Esophagus squamous epithelium (tissue), 5 donors: Measurements from ENCODE around the gene ECM2. TPM values are rescaled to one million over a fixed set of nuclear protein-coding genes. Genes with fewer than 3 reads are reported as not detected.

Source experiments
- DNase-seq: peaks from one replicate; lab custom pipeline; 2025; lab: John Stamatoyannopoulos, UW
- H3K27ac ChIP-seq, 4 donors: fragments of 200-600 bp; sonication (generic); one replicate each; pipeline ENCODE4 v1.5.1; 2016 to 2019; ENCODE audit warnings: mild to moderate bottlenecking in 1 of 4
- H3K27me3 ChIP-seq, 4 donors: fragments of 200-600 bp; sonication (generic); 1 replicate in 3 of 4; 2 replicates in 1 of 4; pipeline versions ENCODE4 v1.5.1 to v1.6.0; 2017 to 2021; ENCODE audit warnings: antibody characterized with exemption in 1 of 4
- H3K36me3 ChIP-seq, 3 donors: fragments of 200-600 bp; sonication (generic); one replicate each; pipeline ENCODE4 v1.5.1; 2016 to 2019
- H3K4me1 ChIP-seq, 3 donors: fragments of 200-600 bp; sonication (generic); one replicate each; pipeline ENCODE4 v1.5.1; 2017 to 2019
- H3K4me3 ChIP-seq, 4 donors: fragments of 200-600 bp; sonication (generic); 1 replicate in 3 of 4; 2 replicates in 1 of 4; pipeline ENCODE4 v1.5.1; 2016 to 2019; ENCODE audit warnings: mild to moderate bottlenecking in 2 of 4, moderate library complexity in 1 of 4
- H3K9me3 ChIP-seq, 3 donors: fragments of 200-600 bp; sonication (generic); one replicate each; pipeline ENCODE4 v1.5.1; 2016 to 2019
- POLR2A ChIP-seq, 4 donors: fragments of 450-650 bp; IDR thresholded peaks; one replicate each; pipeline ENCODE4 v1.6.1; 2017; ENCODE audit warnings: antibody characterized with exemption in 4 of 4, mild to moderate bottlenecking in 4 of 4, moderate library complexity in 3 of 4
- WGBS, 2 donors: methylation state at CpG; one replicate each; pipeline ENCODE4 v1.1.5; 2018; 5-methylcytosine and 5-hydroxymethylcytosine counted together
- intact Hi-C: fragments of 100-400 bp; cut with DNase I; formaldehyde crosslinking; loops from one replicate; pipeline ENCODE4 v1.15.0; 2022
- total RNA-seq, 4 donors: library from RNA; depleted of rRNA; stranded (reverse); fragments of >200 nt; gene quantifications; one replicate each; pipeline ENCODE4 v1.1.0, GENCODE V29; 2016
- TF ChIP-seq, protein P1 (sequence below), 6 experiments: fragments of 450-650 bp in 4 of 6; fragments of 200-600 bp in 2 of 6; sonication (generic) in 2 of 6; IDR thresholded peaks; one replicate each; pipeline ENCODE4 v1.5.1; 2016 to 2019; ENCODE audit warnings: antibody characterized with exemption in 6 of 6, mild to moderate bottlenecking in 4 of 6, moderate library complexity in 4 of 6
- donor health status: DM: yes; HTN: yes; CAD: no.

Gene ECM2
- total RNA-seq, 4 donors from 2014 or later, result 0.57 to 13.1 (median 3.5) TPM

DNA sequence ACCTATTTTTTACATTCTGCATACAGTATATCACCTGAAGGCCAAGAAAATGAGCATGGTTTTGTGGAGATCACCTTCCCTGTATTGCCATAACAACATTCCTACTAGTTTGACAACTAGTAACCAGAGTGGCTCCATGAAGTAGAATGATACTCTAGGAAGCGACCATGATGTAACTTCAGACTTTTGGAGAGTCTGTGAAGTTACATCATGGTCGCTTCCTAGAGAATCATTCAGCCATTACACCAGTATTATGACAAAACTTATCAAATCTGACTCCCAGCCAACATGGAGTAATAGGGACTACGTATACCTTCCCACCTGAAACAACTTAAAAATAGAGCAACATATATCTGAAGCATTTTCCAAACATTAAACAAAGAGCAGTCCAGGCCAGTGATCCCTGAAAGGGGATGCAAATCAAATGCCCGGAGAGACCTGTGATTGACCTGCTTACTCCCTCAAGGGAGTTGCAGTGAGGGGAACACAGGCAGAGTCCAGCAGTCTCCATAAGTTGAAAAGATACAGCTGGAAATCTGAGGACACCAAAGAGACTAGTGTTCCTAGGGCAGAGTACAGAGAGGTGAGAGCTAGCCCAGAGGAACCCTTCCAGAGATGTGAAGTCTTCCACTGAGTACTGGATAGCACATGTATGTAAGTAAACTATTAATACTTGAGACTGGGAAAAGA is 7.8 kb downstream of the ECM2 start:
- DNase-seq, result no peak
- 84 to 93% methylated on average over 4 of the region's 4 CpGs for WGBS, 2 donors
- Histone ChIP-seq H3K4me1 (no peaks in the 10 kb centered on the region), H3K4me3 (no peak overlapping the region), H3K27me3 (no peaks in the 10 kb centered on the region), H3K27ac (no peak overlapping the region), H3K9me3 (no peaks in the 10 kb centered on the region), H3K36me3 (no peaks in the 10 kb centered on the region)
- TF ChIP-seq, protein P1, sequence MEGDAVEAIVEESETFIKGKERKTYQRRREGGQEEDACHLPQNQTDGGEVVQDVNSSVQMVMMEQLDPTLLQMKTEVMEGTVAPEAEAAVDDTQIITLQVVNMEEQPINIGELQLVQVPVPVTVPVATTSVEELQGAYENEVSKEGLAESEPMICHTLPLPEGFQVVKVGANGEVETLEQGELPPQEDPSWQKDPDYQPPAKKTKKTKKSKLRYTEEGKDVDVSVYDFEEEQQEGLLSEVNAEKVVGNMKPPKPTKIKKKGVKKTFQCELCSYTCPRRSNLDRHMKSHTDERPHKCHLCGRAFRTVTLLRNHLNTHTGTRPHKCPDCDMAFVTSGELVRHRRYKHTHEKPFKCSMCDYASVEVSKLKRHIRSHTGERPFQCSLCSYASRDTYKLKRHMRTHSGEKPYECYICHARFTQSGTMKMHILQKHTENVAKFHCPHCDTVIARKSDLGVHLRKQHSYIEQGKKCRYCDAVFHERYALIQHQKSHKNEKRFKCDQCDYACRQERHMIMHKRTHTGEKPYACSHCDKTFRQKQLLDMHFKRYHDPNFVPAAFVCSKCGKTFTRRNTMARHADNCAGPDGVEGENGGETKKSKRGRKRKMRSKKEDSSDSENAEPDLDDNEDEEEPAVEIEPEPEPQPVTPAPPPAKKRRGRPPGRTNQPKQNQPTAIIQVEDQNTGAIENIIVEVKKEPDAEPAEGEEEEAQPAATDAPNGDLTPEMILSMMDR (IDR thresholded peaks at IDR 0.05), result no peak
- TF ChIP-seq POLR2A (IDR thresholded peaks at IDR 0.05), result no peak
- intact Hi-C loops, result no loop called here

DNA sequence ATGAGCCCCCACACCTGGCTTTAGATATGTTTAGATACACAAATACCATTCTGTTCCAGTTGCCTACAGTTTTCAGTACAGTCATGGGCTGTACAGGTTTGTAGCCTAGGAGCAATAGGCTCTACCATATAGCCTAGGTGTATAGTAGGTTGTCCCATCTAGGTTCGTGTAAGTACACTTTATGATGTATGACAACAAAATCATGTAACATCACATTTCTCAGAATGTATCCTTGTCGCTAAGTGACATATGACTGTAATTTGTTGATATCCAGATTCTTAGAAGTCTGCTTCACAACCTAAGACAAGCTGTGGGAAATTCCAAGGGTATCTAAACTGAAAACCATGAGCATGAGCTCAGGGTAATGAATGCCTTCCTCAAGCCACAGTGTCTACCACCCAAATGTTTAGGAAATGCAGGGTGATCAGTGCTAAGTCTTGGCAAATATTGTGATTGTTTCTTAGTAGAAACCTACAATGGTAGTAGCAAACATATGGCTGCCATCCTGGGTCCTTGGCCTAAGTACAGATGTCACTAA is 8.4 kb downstream of the ECM2 start:
- intact Hi-C loops, result no loop called here

DNA sequence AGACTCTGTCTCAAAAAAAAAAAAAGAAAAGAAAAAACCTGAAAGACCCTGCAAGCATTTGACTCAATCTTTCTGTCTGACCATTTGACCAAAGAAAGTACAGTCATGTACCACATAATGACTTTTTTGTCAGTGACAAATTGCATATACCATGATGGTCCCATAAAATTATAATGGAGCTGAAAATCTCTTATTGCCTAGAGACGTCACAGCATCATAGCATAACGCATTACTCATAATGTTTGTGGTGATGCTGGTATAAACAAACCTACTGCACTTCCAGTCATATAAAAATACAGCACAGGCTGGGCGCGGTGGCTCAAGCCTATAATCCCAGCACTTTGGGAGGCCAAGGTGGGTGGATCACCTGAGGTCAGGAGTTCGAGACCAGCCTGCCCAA is 10.5 kb downstream of the ECM2 start:
- TF ChIP-seq, protein P1 (IDR thresholded peaks at IDR 0.05), result no peak
- TF ChIP-seq POLR2A (IDR thresholded peaks at IDR 0.05), result no peak
- no peak for DNase-seq
- 92 to 95% methylated on average over 5 of the region's 5 CpGs for WGBS, 2 donors
- no peaks in the 10 kb centered on the region for H3K4me1 ChIP-seq
- no peak overlapping the region for H3K27ac ChIP-seq
- H3K27me3 ChIP-seq, result no peaks in the 10 kb centered on the region
- H3K36me3 ChIP-seq, result no peaks in the 10 kb centered on the region
- H3K9me3 ChIP-seq, result no peaks in the 10 kb centered on the region
- H3K4me3 ChIP-seq, result no peak overlapping the region
- intact Hi-C loops, result no loop called here

More for the DNA sequence above, 8.4 kb downstream of the ECM2 start:
- Histone ChIP-seq H3K4me1 (no peaks in the 10 kb centered on the region), H3K27ac (no peak overlapping the region), H3K9me3 (no peaks in the 10 kb centered on the region), H3K4me3 (no peak overlapping the region), H3K27me3 (no peaks in the 10 kb centered on the region), H3K36me3 (no peaks in the 10 kb centered on the region)
- DNase-seq, result no peak
- 71 to 87% methylated on average over 2 of the region's 2 CpGs for WGBS, 2 donors
- TF ChIP-seq POLR2A (IDR thresholded peaks at IDR 0.05), result no peak
- TF ChIP-seq, protein P1 (IDR thresholded peaks at IDR 0.05), result no peak

GRCh38 chr9:92524881-92525280 is 10.9 kb downstream of the ECM2 start:
- H3K4me3 ChIP-seq, result no peak overlapping the region
- H3K36me3 ChIP-seq, result no peaks in the 10 kb centered on the region
- H3K4me1 ChIP-seq, result no peaks in the 10 kb centered on the region
- intact Hi-C loops, result no loop called here
- H3K27ac ChIP-seq, result no peak overlapping the region
- TF ChIP-seq POLR2A (IDR thresholded peaks at IDR 0.05), result no peak
- TF ChIP-seq, protein P1 (IDR thresholded peaks at IDR 0.05), result no peak
- 100% methylated on average over 1 of the region's 1 CpG for WGBS, 2 donors
- H3K9me3 ChIP-seq, result no peaks in the 10 kb centered on the region
- H3K27me3 ChIP-seq, result no peaks in the 10 kb centered on the region
- no peak for DNase-seq
